AG09319 (cell line): Measurements from ENCODE around the gene KRT37.
"Not testable (repeated sequence)": the region's sequence is repeated elsewhere in the genome, so short reads cannot be mapped to it uniquely, and the experiment has no call there.

Experiments
- DNase-seq: peaks from one replicate; pipeline ENCODE4 v3.0.0-alpha.2; 2010; ENCODE audit warnings: low read depth; ENCODE audit errors: extremely low read depth
- TF ChIP-seq, protein P1 (sequence below): IDR thresholded peaks from 2 replicates; pipeline ENCODE4 v1.5.1; 2011; ENCODE audit warnings: low read depth, mild to moderate bottlenecking, inconsistent platforms, low read length, moderate library complexity

KRT37 gene

GRCh38 chr17:41428591-41429291 lies 4.4 kb upstream of the KRT37 start:
- TF ChIP-seq, protein P1, sequence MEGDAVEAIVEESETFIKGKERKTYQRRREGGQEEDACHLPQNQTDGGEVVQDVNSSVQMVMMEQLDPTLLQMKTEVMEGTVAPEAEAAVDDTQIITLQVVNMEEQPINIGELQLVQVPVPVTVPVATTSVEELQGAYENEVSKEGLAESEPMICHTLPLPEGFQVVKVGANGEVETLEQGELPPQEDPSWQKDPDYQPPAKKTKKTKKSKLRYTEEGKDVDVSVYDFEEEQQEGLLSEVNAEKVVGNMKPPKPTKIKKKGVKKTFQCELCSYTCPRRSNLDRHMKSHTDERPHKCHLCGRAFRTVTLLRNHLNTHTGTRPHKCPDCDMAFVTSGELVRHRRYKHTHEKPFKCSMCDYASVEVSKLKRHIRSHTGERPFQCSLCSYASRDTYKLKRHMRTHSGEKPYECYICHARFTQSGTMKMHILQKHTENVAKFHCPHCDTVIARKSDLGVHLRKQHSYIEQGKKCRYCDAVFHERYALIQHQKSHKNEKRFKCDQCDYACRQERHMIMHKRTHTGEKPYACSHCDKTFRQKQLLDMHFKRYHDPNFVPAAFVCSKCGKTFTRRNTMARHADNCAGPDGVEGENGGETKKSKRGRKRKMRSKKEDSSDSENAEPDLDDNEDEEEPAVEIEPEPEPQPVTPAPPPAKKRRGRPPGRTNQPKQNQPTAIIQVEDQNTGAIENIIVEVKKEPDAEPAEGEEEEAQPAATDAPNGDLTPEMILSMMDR: no peak
- no peak for DNase-seq

DNA sequence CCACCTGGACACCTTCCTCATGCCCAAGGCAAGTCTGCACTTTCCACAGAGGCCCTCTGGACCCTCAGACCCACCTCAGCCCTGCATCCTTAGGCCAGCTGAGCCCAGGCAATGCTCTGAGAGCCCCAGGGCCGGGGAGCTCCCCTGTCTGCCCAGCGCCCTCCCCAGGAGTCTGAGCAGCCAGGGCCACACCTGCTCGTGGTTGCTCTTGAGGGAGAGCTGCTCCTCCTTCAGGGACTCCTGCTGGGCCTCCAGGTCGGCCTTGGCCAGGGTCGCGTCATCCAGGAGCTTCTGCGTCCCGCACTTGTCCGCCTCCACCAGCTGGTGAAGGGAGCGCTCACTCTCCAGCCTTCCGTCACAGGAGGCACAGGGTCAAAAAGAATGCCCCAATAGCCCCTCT lies 1.8 kb downstream of the KRT37 start:
- DNase-seq: not testable (repeated sequence)

- TF ChIP-seq, protein P1: no peak
- no peak for DNase-seq
These were observed 2.8 kb downstream of the KRT37 start for GRCh38 chr17:41421617-41422016.

DNA sequence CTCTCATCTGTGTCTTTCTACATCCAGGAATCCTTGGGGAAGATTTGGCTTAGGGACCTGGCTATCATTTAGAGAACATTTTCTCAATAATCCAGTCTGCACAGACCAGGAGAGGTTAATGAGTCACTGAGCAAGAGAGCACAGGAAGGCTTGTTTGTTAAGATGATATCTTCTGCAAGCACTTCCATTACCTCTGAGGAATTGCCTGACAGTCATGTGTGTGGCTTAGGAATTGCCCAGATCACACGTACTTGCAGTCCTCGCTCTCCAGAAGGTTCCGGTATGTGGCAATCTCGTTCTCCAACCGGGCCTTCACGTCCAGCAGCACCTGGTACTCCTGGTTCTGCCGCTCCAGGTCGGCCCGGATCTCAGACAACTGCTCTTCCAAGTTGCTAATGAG lies 3.3 kb downstream of the KRT37 start:
- DNase-seq: no peak
- TF ChIP-seq, protein P1: no peak

GRCh38 chr17:41420134-41420533 lies 4.3 kb downstream of the KRT37 start:
- TF ChIP-seq, protein P1: no peak
- no peak for DNase-seq

GRCh38 chr17:41419716-41420115 lies 4.7 kb downstream of the KRT37 start:
- no peak for DNase-seq
- TF ChIP-seq, protein P1: no peak

- TF ChIP-seq, protein P1: no peak
- DNase-seq: no peak
These were observed 6.1 kb downstream of the KRT37 start for GRCh38 chr17:41418116-41418860.
